ENCODE measurements around the gene SLC27A2.

SLC27A2 gene

DNA sequence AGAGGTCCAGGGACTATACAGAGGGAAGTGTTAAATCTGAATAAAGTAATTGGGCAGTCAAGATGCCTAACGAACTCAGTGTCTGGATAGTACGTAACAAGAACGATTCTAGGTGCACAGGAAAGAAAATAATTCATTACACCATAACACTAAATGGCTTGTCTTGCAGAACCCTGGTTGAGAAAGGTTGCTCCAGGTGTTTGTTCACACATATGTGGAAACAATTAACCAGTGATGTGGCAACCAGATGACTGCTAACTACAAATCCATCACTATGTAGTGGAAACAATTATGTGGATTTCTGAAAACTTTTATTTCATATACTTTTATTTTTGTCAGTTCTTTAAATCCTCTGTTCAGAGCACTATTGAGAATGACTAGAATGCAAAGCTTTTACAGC lies 93.9 kb downstream of the SLC27A2 start:
- DNase-seq (ENCODE audit: low spot score), result no peak

DNA sequence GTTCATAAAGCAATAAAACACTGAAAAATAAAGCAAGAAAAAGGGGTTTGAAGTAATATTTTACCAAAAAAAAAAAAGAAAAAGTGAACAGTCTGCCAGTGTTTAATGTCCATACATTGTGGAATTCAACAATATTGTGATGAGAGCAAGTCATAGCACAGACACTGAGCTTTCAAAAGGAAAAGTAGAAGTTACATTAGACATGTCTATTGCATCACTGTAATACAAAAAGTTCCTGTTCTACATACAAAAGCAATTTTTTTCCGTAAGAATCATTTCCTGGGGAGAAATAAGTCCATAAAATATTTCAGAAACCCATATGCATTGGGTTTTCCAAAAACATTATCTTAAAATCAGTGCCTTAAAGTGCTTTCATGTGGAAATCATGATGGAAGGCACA lies 95.4 kb downstream of the SLC27A2 start:
- no peak for DNase-seq (ENCODE audit: low spot score)

DNA sequence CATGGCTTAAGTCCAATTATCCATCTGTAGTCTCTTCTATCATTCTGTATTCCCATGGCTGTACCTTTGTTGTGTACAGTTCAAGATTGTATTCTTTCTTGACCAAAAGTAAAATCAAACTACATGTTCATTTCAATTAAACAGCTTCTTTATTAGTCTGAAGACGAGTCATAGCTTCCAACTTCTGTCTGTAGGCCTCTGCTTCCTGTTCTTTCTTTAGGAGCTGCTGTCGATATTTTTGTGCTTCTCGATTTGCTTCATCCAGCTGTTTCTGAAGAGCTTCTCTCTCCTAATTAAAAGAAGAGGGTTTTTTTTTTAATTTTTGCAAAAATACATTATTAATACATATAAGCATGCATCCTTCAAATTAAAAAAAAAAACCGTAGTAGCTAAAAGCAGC lies 96.5 kb downstream of the SLC27A2 start:
- peak; percentile 7 for DNase-seq (ENCODE audit: low spot score)

DNA sequence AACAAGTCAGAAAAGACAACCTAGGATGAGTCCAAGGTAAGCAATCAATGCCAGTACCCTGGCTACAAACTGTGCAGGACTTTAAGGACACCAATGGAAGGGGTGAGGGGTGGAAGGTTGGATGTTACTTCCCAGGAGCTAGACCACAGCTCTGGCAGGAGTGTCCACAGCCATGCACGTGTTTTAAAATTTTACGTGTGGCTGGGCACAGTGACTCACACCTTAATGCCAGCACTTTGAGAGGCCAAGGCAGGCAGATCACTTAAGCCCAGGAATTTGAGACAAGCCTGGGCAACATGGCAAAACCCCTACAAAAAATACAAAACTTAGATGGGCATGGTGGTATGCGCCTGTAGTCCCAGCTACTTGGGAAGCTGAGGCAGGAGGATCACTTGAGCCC lies 98.3 kb downstream of the SLC27A2 start:
- DNase-seq (ENCODE audit: low spot score), result no peak

DNA sequence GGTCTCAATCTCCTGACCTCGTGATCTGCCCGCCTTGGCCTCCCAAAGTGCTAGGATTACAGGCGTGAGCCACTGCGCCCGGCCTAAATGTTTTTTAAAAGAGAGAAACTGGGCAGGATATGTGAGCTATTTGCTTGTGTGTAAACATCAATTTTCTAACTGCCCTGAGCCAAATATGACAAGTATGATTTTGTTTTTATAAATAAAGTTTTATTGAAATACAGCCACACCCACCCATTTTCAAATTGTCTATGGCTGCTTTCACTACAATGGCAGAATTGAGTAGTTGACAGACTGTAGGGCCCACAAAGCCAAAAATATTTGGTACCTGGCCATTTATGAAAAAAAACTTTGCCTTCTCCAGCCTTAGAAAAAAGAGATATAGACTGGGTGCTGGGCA lies 99.4 kb downstream of the SLC27A2 start:
- no peak for DNase-seq (ENCODE audit: low spot score)
